Retinal pigment epithelial cell (primary cell): ENCODE measurements around the gene TRMT13.

Experiments used
- DNase-seq: peaks from one replicate; pipeline ENCODE4 v3.0.0-alpha.2; 2010; ENCODE audit warnings: low read depth
- H3K4me3 ChIP-seq: 2 replicates; pipeline ENCODE4 v1.5.1; 2011; ENCODE audit warnings: mild to moderate bottlenecking, low read length, control low read depth, moderate library complexity
- TF ChIP-seq, protein P1 (sequence below): conservative IDR thresholded peaks from 2 replicates; pipeline ENCODE4 v1.5.1; 2011; ENCODE audit warnings: low read depth, low read length, control low read depth, inconsistent platforms

The TRMT13 gene, protein sequence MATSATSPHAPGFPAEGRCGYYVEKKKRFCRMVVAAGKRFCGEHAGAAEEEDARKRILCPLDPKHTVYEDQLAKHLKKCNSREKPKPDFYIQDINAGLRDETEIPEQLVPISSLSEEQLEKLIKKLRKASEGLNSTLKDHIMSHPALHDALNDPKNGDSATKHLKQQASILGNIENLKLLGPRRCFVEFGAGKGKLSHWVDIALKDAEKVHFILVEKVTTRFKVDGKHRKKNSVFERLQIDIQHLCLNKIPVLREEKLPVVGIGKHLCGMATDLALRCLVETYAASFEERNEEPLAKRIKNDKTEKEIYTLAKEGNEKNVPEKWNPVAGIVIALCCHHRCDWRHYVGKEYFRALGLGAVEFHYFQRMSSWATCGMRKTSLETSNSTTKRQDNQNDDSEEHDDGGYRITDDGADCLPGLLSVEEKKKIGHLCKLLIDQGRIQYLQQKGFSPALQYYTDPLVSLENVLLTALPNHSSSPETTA

DNA sequence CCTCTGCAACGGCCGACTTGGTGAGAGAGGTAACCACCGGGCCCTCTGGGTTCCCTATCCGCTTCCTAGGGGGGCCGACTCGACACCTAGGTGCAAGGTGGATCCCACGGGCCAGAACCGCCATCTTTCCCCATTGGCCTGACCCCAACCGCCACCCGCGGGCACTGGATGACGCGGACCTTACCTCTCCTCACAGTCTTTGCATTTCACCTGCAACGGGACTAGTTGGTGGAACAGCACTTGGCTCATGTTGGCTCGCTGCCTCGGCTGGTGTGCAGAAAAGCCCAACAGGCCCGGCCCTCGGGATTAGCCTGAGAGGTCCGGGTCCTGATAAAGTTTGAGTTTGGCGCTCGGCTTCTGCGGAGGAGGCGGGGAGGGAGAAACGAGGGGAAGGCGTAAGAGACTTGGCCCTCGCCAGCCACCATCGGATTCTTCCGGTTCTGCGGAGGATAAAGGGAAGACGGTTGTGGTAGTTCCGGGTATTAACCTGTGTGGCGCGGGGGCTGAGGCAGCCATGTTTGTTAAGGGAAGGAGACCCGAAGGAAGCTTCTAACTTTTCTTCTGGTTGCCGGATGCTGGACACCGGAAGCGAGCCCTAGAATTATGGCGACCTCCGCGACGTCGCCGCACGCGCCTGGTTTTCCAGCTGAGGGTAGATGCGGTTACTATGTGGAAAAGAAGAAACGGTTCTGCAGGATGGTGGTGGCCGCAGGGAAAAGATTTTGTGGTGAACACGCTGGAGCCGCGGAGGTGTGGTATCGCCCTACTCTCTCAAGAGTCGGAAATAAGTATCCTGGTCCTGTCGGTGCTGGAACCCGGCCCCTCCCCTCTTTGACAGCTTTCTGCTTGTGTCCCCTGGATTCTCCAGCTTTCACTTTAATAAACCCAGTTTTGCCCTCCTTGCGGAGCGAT is at the start of gene TRMT13, which contains the start of gene SASS6:
TSS of gene TRMT13 (plus strand) at position 598 of the 912 bp plus-strand sequence. CDS start at position 604, 6 bp downstream.
TSS of gene SASS6 (minus strand) at position 365 of the 912 bp plus-strand sequence. CDS start at position 249, 116 bp downstream.
- H3K4me3 ChIP-seq = peak within 1 kb of the TSS; percentile 91
- TF ChIP-seq, protein P1, sequence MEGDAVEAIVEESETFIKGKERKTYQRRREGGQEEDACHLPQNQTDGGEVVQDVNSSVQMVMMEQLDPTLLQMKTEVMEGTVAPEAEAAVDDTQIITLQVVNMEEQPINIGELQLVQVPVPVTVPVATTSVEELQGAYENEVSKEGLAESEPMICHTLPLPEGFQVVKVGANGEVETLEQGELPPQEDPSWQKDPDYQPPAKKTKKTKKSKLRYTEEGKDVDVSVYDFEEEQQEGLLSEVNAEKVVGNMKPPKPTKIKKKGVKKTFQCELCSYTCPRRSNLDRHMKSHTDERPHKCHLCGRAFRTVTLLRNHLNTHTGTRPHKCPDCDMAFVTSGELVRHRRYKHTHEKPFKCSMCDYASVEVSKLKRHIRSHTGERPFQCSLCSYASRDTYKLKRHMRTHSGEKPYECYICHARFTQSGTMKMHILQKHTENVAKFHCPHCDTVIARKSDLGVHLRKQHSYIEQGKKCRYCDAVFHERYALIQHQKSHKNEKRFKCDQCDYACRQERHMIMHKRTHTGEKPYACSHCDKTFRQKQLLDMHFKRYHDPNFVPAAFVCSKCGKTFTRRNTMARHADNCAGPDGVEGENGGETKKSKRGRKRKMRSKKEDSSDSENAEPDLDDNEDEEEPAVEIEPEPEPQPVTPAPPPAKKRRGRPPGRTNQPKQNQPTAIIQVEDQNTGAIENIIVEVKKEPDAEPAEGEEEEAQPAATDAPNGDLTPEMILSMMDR = no peak
- DNase-seq = peak; percentile 97

DNA sequence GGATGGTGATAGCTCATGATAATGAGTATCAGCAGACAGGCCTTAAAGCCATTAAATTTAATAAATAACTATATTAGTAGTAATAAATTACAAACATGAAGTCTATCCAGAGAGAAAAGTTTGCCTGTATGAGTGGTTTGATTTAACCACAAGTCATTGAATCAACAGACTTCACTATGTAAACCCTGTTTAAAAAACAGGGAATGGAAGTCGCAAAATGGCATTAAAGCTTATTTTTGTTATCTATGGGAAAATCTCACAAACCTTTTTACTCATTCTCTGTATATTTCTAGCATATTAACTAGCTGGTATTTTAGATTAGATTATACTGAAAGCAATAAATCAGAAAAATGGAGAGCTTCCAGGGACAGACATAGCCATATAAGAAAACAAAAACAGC is 45.6 kb upstream of the TRMT13 start:
- no peak overlapping the region for H3K4me3 ChIP-seq
- no peak for DNase-seq
- TF ChIP-seq, protein P1 = no peak

DNA sequence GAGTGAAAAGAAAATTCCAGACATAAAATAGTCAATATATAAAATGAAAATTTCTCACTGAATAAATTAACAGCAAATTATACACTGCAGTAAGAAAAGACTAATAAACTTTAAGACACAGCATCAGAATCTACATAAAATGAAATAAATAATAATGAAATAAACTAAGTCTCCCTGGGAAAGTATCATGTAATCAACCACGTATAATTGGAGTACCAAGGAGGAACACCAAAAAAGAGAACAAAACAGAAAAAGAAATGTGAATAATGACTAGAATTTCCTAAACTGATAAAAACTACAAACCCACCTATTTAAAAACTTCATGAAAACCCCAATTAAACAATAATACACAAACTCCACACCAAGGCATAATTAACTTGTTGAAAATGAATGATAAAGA is 43.9 kb upstream of the TRMT13 start:
- TF ChIP-seq, protein P1 = no peak
- no peak overlapping the region for H3K4me3 ChIP-seq
- no peak for DNase-seq

DNA sequence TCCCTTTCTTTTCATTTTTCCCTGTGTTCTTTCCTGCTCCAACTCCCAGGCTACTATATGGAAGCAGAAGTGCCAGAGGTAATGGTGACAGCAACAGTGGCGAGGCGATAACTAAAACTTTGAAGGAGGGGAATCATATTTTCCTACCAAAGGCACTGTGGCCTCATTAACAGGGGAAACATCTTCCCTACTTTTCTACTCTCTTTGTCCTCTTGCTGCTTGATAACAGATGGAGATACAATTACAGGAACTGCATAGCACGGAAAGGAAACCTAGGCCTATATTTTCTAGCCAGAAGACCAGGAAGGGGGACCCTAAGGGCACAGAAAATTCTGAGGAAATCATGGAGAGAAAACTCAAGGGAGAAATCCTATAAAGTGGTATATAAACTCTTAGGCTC is 42.5 kb upstream of the TRMT13 start:
- no peak for DNase-seq
- TF ChIP-seq, protein P1 = no peak
- H3K4me3 ChIP-seq = no peak overlapping the region

DNA sequence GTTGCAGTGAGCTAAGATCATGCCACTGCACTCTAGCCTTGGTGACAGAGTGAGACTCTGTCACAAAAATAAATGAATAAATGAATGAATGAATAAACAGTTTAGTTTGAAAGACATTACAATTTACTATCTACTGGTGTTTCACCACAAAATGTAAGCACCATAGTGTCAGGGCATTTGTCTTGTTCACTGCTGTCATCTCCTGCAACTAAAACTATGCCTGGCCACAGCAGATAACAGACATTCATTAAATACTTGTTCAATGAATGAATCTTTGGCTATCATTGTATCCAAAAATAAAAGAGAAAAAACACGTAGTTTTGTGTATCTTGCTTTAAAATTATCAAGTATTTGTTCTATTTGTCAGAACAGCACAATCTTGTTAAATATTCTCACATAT is 32.8 kb upstream of the TRMT13 start:
- TF ChIP-seq, protein P1 = no peak
- H3K4me3 ChIP-seq = no peak overlapping the region
- no peak for DNase-seq

DNA sequence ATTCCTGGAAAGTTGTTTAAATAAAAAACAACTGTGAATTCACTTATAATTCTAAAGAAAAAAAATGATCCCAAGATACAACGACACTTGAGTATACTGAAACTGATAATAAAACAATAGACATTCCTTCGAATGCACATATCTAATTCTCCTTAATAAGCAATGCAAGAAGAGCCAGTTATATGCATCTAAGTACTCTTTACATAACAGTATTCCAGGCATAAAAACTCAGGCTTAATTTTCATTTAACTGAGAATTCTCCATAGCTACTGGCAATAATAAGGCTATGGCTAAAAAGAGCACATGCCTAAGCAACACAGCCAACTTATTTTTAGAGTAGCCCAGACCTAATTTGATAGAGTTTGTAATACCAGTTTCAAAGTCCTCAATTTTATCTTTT is 31.4 kb upstream of the TRMT13 start:
- DNase-seq = no peak
- TF ChIP-seq, protein P1 = no peak
- no peak overlapping the region for H3K4me3 ChIP-seq
